Stromal cell of bone marrow (primary cell): ENCODE results near the gene ITM2C.

Source experiments
- DNase-seq: peaks from one replicate; pipeline ENCODE4 v3.0.0-alpha.2; 2012; ENCODE audit warnings: low read depth

The ITM2C gene

GRCh38 chr2:230873661-230874401 is 9.1 kb downstream of the ITM2C start:
- no peak for DNase-seq

GRCh38 chr2:230874456-230874855 is 9.7 kb downstream of the ITM2C start:
- DNase-seq, result no peak

GRCh38 chr2:230874876-230875275 is 10.1 kb downstream of the ITM2C start:
- no peak for DNase-seq

GRCh38 chr2:230875347-230876315 is 10.9 kb downstream of the ITM2C start:
- no peak for DNase-seq

- DNase-seq, result no peak
These were observed 12.5 kb downstream of the ITM2C start for GRCh38 chr2:230877116-230877758.

GRCh38 chr2:230877759-230878598 is 13.2 kb downstream of the ITM2C start:
- DNase-seq, result no peak

GRCh38 chr2:230878599-230879188 is 14.0 kb downstream of the ITM2C start:
- DNase-seq, result no peak

GRCh38 chr2:230879271-230879882 is 14.6 kb downstream of the ITM2C start:
- DNase-seq, result no peak

- DNase-seq, result no peak
These were observed 15.1 kb downstream of the ITM2C start for GRCh38 chr2:230879891-230880290.

GRCh38 chr2:230881840-230882239 is 17.1 kb downstream of the ITM2C start:
- no peak for DNase-seq

- DNase-seq, result peak; percentile 14
These were observed 20.9 kb downstream of the ITM2C start for GRCh38 chr2:230885463-230886130.

- no peak for DNase-seq
These were observed 21.5 kb downstream of the ITM2C start for GRCh38 chr2:230886206-230886605.

GRCh38 chr2:230886671-230887071 is 21.9 kb downstream of the ITM2C start:
- no peak for DNase-seq

- no peak for DNase-seq
These were observed 22.6 kb downstream of the ITM2C start for GRCh38 chr2:230887342-230887741.

- DNase-seq, result no peak
These were observed 24.2 kb downstream of the ITM2C start for GRCh38 chr2:230888824-230889400.

GRCh38 chr2:230889911-230890601 is 25.3 kb downstream of the ITM2C start:
- DNase-seq, result no peak

GRCh38 chr2:230890646-230891045 is 25.9 kb downstream of the ITM2C start:
- no peak for DNase-seq

GRCh38 chr2:230891064-230891463 is 26.3 kb downstream of the ITM2C start:
- DNase-seq, result no peak

GRCh38 chr2:230891509-230891908 is 26.8 kb downstream of the ITM2C start:
- no peak for DNase-seq
